Fibroblast of skin of right biceps (primary cell): ENCODE results near the gene CCDC17.

Source experiments
- DNase-seq: peaks from one replicate; pipeline ENCODE4 v3.0.0-alpha.2; 2013

The CCDC17 gene

DNA sequence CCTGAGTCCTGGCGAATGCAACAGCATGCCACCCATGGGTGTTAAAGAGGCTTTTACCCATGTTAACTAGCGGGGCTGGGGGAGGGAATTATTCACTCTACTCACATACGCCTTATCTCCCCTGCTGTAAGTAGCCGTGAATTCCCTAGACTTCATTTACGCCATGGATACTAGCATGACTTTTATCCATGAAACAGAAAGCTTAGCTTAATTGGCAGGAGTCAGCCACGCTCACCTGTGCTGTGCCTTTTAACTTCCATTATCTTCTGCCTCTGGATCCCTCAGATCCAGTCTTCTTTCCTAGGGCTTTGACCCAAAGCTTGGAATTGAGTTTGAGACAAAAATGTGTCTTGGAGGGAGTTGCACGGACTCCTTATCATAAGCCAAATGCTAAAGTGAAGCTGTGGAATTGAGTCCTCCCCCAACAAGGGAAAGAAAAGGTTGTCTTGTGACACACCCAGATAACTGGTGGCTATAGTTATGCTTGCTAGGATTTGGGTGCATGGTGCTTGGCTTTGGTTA, 49.7 kb downstream of the CCDC17 start:
- no peak for DNase-seq

DNA sequence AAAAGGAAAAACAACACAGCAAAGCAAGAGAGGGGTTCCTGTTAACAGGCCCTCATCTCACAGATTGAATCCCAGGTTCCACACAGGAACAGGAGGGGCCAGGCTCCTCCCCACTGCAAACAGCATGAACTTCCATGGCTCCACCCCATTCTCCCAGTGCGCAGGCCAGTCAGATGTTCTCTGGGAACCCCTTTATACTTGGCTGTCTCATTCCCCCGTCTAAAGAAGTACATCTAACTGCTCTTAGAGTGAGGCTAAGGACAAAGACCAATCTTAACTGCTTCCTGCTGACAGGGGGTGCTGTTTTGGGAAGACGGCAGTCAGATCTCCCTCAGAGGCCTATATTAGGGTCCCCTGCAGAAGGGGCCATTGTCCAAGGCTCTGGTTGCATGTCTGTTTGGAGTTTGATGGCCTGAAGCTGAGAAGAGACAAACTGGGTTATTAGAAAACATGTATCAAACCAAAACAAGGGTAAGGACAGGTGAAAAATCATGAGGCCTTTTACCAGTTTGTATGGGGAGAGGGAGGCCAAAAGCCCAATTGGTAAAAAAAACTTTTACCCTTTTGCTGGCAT, 50.5 kb downstream of the CCDC17 start:
- no peak for DNase-seq

DNA sequence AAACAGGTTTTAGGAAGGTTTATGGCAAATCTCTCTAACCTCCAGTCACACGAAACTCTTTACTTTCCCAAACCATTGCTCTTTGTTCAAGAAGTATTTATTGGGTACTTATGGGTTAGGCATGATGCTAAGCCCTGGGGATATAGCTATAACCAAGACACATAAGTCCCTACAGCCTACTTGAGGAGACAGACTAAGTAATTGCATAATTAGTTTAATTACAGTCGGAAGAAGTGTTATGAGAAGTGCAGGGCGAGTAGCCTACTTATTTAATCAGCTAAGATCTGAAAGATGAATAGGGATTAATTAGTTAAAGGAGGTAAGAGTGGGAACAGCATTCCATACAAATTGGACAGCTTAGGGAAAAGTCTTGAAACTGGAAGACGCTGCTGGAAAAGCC, 53.2 kb downstream of the CCDC17 start:
- DNase-seq = no peak
